ENCODE measurements around the gene NUBP1. TPM values are rescaled to one million over a fixed set of nuclear protein-coding genes. Genes with fewer than 3 reads are reported as not detected.

Gene NUBP1
- total RNA-seq, 1 donor from 2014 or later, result 21.6 TPM

- no peaks in the 10 kb centered on the region for H3K79me2 ChIP-seq (ENCODE audit: low read depth)
- no peaks in the 10 kb centered on the region for H4K20me1 ChIP-seq (ENCODE audit: low read depth)
- H3K27me3 Mint-ChIP-seq (ENCODE audit: insufficient read depth, low read depth), result peaks cover 3% of the 10 kb centered on the region
- H3K4me1 Mint-ChIP-seq, result peaks cover 3% of the 10 kb centered on the region
- peak overlapping the region; percentile 74 for H3K27ac Mint-ChIP-seq
- no peak overlapping the region for H3K27ac ChIP-seq
- H3K4me3 Mint-ChIP-seq, result no peak overlapping the region
- H3K9ac ChIP-seq, result no peak overlapping the region
- H3K4me2 ChIP-seq, result no peak overlapping the region
- no peaks in the 10 kb centered on the region for H3K27me3 ChIP-seq
- DNase-seq (ENCODE audit: low spot score), result peak; percentile 14
- no peaks in the 10 kb centered on the region for H3K9me3 Mint-ChIP-seq
- H3K36me3 ChIP-seq, result no peaks in the 10 kb centered on the region
- H3K4me1 ChIP-seq, result no peaks in the 10 kb centered on the region
- H3F3A ChIP-seq (ENCODE audit: low read depth), result no peaks in the 10 kb centered on the region
- H3K36me3 Mint-ChIP-seq, result peaks cover 7% of the 10 kb centered on the region
- H2AFZ ChIP-seq (replicated peaks), result no peak overlapping the region
- H3K9me3 ChIP-seq (ENCODE audit: low read depth), result no peaks in the 10 kb centered on the region
- H3K4me3 ChIP-seq, result no peak overlapping the region
- TF ChIP-seq EZH2phosphoT487 (IDR thresholded peaks at IDR 0.05) (no peak), EZH2 (IDR thresholded peaks at IDR 0.05) (no peak), CTCF (IDR thresholded peaks at IDR 0.05) (no peak)
Measured at GRCh38 chr16:10751291-10751697, 7.7 kb downstream of the NUBP1 start.

- Mint-ChIP-seq H3K4me3 (no peak overlapping the region), H3K4me1 (peaks cover 3% of the 10 kb centered on the region), H3K27me3 (ENCODE audit: insufficient read depth, low read depth) (peaks cover 3% of the 10 kb centered on the region), H3K9me3 (no peaks in the 10 kb centered on the region), H3K36me3 (peaks cover 13% of the 10 kb centered on the region), H3K27ac (no peak overlapping the region)
- Histone ChIP-seq H3K79me2 (ENCODE audit: low read depth) (no peaks in the 10 kb centered on the region), H2AFZ (replicated peaks) (no peak overlapping the region), H3K4me3 (no peak overlapping the region), H3K27me3 (no peaks in the 10 kb centered on the region), H3K4me1 (no peaks in the 10 kb centered on the region), H3K9me3 (ENCODE audit: low read depth) (no peaks in the 10 kb centered on the region), H3K9ac (no peak overlapping the region), H3F3A (ENCODE audit: low read depth) (no peaks in the 10 kb centered on the region), H3K4me2 (no peak overlapping the region), H4K20me1 (ENCODE audit: low read depth) (no peaks in the 10 kb centered on the region), H3K27ac (no peak overlapping the region), H3K36me3 (no peaks in the 10 kb centered on the region)
- DNase-seq (ENCODE audit: low spot score), result no peak
- TF ChIP-seq CTCF (IDR thresholded peaks at IDR 0.05) (no peak), EZH2 (IDR thresholded peaks at IDR 0.05) (no peak), EZH2phosphoT487 (IDR thresholded peaks at IDR 0.05) (no peak)
Measured at GRCh38 chr16:10752843-10753523, 9.3 kb downstream of the NUBP1 start.

- Histone ChIP-seq H3K4me2 (no peak overlapping the region), H3K36me3 (no peaks in the 10 kb centered on the region), H3K9me3 (ENCODE audit: low read depth) (no peaks in the 10 kb centered on the region), H3K79me2 (ENCODE audit: low read depth) (no peaks in the 10 kb centered on the region), H3F3A (ENCODE audit: low read depth) (no peaks in the 10 kb centered on the region), H3K4me3 (no peak overlapping the region), H3K4me1 (no peaks in the 10 kb centered on the region), H3K9ac (no peak overlapping the region), H3K27me3 (no peaks in the 10 kb centered on the region), H3K27ac (no peak overlapping the region), H2AFZ (replicated peaks) (no peak overlapping the region), H4K20me1 (ENCODE audit: low read depth) (no peaks in the 10 kb centered on the region)
- TF ChIP-seq EZH2 (IDR thresholded peaks at IDR 0.05) (no peak), CTCF (IDR thresholded peaks at IDR 0.05) (no peak), EZH2phosphoT487 (IDR thresholded peaks at IDR 0.05) (no peak)
- Mint-ChIP-seq H3K36me3 (peaks cover 13% of the 10 kb centered on the region), H3K27ac (no peak overlapping the region), H3K9me3 (no peaks in the 10 kb centered on the region), H3K27me3 (ENCODE audit: insufficient read depth, low read depth) (peaks cover 3% of the 10 kb centered on the region), H3K4me3 (no peak overlapping the region), H3K4me1 (peaks cover 3% of the 10 kb centered on the region)
- DNase-seq (ENCODE audit: low spot score), result no peak
Measured at GRCh38 chr16:10753670-10754069, 10.0 kb downstream of the NUBP1 start.
